Activated CD4-positive, alpha-beta T cell treated with anti-CD3 and anti-CD28 coated beads, Interleukin-2, amount 50 U/mL, for 48 hours (primary cell): ENCODE data around the gene SERPINE1.
"Not testable (repeated sequence)": the region's sequence is repeated elsewhere in the genome, so short reads cannot be mapped to it uniquely, and the experiment has no call there.

Experiments
- DNase-seq, 2 experiments: peaks; one replicate each; pipeline ENCODE4 v3.0.0-alpha.2; 2020

SERPINE1 gene

GRCh38 chr7:101126651-101127459, at the start of gene SERPINE1:
Gene SERPINE1 (plus strand): TSS chr7:101127104. CDS start chr7:101128394, 1,290 bp downstream.
- DNase-seq, result peak; percentile 38 to 43

- peak; percentile 89 to 91 for DNase-seq
Measured at GRCh38 chr7:101077303-101078086, 49.4 kb upstream of the SERPINE1 start.

GRCh38 chr7:101081432-101081831, 45.5 kb upstream of the SERPINE1 start:
- no peak for DNase-seq

- no peak for DNase-seq
Measured at GRCh38 chr7:101084865-101085161, 42.1 kb upstream of the SERPINE1 start.

GRCh38 chr7:101085162-101085964, 41.5 kb upstream of the SERPINE1 start, which contains the start of gene TRIM56:
Gene TRIM56 (plus strand): TSS chr7:101085481. CDS start chr7:101087313, 1,832 bp downstream.
- DNase-seq, result peak; percentile 77 to 81

GRCh38 chr7:101087334-101088068, 39.4 kb upstream of the SERPINE1 start:
- no peak for DNase-seq

- no peak for DNase-seq
Measured at GRCh38 chr7:101088069-101088425, 38.9 kb upstream of the SERPINE1 start.

- no peak for DNase-seq
Measured at GRCh38 chr7:101088858-101089529, 37.9 kb upstream of the SERPINE1 start.

GRCh38 chr7:101089876-101090275, 37.0 kb upstream of the SERPINE1 start:
- no peak for DNase-seq

- not testable (repeated sequence) for DNase-seq
Measured at GRCh38 chr7:101092266-101092905, 34.5 kb upstream of the SERPINE1 start.

- DNase-seq, result no peak
Measured at GRCh38 chr7:101093906-101094305, 33.0 kb upstream of the SERPINE1 start.

- DNase-seq, result no peak
Measured at GRCh38 chr7:101094376-101094775, 32.5 kb upstream of the SERPINE1 start.

GRCh38 chr7:101094791-101095375, 32.0 kb upstream of the SERPINE1 start:
- peak; percentile 60 for DNase-seq

- no peak for DNase-seq
Measured at GRCh38 chr7:101096331-101096956, 30.5 kb upstream of the SERPINE1 start.

- DNase-seq, result no peak
Measured at GRCh38 chr7:101096957-101097347, 30.0 kb upstream of the SERPINE1 start.

- no peak for DNase-seq
Measured at GRCh38 chr7:101097561-101097960, 29.3 kb upstream of the SERPINE1 start.

- peak; percentile 69 to 73 for DNase-seq
Measured at GRCh38 chr7:101099969-101100781, 26.7 kb upstream of the SERPINE1 start.

- no peak for DNase-seq
Measured at GRCh38 chr7:101100858-101101847, 25.8 kb upstream of the SERPINE1 start.
